ENCODE data around the gene CEPT1.

GRCh38 chr1:111101854-111102642 lies 38.0 kb upstream of the CEPT1 start:
- TF ChIP-seq FOXM1 (IDR thresholded peaks at IDR 0.05; ENCODE audit: low read depth) (no peak), PBX3 (IDR thresholded peaks at IDR 0.05) (no peak), SMC3 (IDR thresholded peaks at IDR 0.05; ENCODE audit: low read depth, low read length) (no peak), CTCF (IDR thresholded peaks at IDR 0.05) (no peak), JUND (IDR thresholded peaks at IDR 0.05) (no peak), ZBTB33 (IDR thresholded peaks at IDR 0.05; ENCODE audit: borderline replicate concordance, low read depth) (no peak)
